HG02588 (cell line): ENCODE results near the gene SGCD.

Source experiments
- ATAC-seq: cut with Tn5 transposase; IDR thresholded peaks from one replicate; pipeline ENCODE4 v1.9.1; 2021; ENCODE audit warnings: mild to moderate bottlenecking, moderate library complexity; ENCODE audit not compliant: unreplicated experiment

Gene SGCD

GRCh38 chr5:156326718-156327259 is at the start of gene SGCD:
SGCD (plus strand) TSS chr5:156327164.
- no peak for ATAC-seq

GRCh38 chr5:156277290-156277689 is 49.7 kb upstream of the SGCD start:
- no peak for ATAC-seq

DNA sequence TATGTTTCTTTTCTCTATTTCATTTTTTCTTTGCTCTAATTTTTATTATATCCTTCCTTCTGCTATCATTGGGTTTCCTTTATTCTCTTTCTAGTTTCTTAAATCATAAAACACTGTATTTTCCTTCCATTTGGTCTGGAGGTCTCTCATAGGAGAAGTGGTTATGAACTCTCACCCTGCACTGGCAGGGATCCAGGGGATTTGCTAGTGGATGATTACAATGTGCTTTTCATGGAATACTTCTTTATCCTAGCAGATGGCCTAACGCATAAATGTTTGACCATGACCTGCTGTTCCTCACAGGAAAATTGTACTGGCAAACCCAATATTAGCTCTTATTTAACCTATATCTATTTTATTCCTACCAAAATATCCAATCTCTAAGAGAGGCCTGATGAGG is 31.5 kb upstream of the SGCD start:
- no peak for ATAC-seq

DNA sequence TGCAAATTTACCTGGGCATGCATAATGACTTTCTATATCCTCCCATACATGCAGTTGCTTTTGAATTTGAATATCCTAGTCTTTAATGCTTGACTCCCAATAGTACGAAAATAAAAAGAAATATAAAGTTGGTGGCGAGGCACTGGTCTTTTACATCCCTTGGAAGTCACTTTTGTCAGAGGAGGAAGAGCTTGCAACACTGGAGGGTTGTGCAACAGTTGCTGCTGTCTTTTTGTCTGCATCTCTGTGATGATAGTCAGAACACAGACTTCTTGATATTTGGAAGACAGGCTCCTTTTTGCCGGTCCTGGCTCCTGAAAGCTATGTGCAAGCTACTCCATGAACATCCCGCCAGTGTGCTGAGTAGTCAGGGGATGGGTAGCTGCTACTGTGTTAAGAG is 16.8 kb upstream of the SGCD start:
- ATAC-seq: no peak

DNA sequence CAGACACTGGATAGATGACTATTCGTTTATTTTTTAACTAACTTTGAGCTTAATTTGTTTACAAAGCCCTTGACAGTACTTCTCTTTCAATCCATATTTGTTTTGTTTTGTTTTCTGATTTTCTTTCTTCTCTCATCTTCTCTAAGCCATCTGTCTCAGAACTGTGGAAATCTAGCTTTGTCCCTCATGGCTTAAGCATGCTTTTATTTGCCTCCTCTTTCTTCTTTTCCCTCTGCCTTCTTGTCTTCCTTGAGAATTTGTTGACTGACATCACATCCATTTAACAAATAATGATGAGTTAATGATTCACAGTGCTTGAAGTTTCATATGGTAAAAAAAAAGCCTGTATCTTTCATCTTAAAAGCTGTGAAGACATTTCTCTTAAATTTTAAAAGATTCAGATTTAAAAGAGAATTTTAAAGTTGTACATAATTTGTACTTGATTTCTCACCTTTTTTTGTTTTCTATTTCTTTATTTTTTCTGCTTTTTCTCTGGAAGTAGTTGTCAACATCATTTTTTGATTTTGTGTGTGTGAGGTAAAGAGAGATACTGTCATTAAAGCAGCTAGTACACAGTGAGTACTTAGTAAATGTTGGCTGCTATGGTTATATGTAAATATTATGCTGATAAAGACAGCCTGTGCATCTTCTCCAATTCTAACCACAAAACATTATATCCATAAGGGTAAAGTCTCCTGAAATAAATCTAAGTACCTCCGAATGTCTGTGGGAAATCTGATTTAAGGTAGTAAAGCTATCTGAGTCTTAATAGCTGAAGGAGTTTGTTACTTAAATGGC is 13.9 kb upstream of the SGCD start:
- ATAC-seq: no peak

- no peak for ATAC-seq
These were observed 12.5 kb upstream of the SGCD start for GRCh38 chr5:156314416-156314815.

DNA sequence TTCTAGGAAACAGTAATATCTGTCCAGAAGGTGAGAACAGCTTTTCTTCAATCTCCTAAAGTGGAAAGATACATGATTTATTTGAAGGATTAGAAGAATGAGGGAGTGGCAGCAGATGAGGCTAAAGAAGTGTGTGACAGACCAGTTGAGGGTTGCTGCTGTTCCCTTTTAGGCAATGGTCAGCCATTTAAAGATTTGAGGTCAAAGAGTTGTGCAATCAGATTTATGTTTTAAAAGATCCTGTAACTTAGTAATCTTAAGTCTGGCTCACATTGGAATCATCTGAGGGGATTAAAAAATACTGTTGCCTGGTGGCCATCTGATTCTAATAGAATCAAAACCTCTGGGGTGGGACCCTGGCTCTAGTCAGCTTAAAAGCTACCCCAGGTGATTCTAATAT is 4.3 kb upstream of the SGCD start:
- ATAC-seq: no peak

DNA sequence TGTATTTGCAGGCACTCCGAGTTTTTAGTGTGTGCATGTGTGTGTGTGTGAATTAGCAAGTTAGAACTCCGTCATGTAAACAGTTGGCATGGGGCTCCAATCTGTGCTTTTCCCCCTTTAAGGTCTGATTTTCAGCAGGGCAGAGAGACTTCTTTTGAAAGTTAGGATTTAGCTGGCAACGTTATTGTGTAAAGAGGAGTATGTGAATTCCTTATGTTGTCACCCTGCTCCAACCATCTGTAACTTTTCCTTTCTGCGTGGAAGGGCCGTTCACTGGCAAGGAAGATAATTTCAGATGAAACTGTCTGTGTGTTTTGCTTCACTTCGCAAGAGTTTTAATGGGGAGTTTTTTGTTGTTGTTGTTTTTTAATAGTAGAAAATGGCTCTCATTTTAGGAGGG is 332 bp downstream of the SGCD start:
- ATAC-seq: no peak

- no peak for ATAC-seq
These were observed 1.2 kb downstream of the SGCD start for GRCh38 chr5:156328161-156328560.

- no peak for ATAC-seq
These were observed 1.8 kb downstream of the SGCD start for GRCh38 chr5:156328766-156329165.

- no peak for ATAC-seq
These were observed 2.2 kb downstream of the SGCD start for GRCh38 chr5:156329171-156329611.

- no peak for ATAC-seq
These were observed 3.3 kb downstream of the SGCD start for GRCh38 chr5:156330141-156330870.

GRCh38 chr5:156331181-156331580 is 4.2 kb downstream of the SGCD start:
- no peak for ATAC-seq

- no peak for ATAC-seq
These were observed 4.9 kb downstream of the SGCD start for GRCh38 chr5:156331845-156332244.

GRCh38 chr5:156332245-156332644 is 5.3 kb downstream of the SGCD start:
- ATAC-seq: no peak

- no peak for ATAC-seq
These were observed 12.3 kb downstream of the SGCD start for GRCh38 chr5:156339139-156339841.

DNA sequence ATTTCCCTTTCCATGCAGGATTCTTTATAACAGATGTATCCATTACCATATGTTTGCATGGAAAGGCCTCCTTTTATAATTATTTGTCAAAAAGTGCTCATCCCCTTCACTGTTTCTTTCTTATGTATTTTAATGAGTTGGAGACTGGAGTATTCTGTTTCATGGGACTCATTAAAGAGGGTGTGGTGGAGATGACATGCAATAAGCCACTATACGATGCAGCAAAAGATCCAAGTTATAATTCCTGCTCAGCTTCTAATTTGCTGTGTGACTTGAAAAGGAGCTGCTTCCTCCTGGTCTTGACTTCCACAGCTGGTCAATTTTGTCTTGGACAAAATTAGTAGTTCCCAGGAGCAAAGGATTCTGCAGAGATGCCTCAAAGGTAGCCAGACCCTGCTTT is 13.9 kb downstream of the SGCD start:
- ATAC-seq: no peak

DNA sequence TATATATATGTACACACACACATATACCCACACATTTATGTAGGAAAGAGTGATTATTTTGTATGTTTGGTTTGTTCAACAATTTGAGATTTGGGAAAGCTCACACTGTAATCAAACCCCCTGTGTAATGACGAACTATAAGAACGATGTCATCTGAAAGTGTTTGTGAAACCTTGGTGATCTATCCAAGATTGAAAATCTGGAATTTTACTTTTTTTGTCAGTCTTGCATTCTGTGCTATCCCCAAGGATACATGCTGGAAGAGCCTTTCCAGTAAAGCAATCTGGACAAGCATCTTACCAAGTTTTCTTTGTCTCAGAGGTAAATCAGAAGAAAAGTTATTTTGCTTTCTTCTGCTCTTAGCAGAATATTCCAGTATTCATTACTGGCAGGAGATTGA is 23.3 kb downstream of the SGCD start:
- no peak for ATAC-seq

- ATAC-seq: no peak
These were observed 24.5 kb downstream of the SGCD start for GRCh38 chr5:156351423-156351822.

DNA sequence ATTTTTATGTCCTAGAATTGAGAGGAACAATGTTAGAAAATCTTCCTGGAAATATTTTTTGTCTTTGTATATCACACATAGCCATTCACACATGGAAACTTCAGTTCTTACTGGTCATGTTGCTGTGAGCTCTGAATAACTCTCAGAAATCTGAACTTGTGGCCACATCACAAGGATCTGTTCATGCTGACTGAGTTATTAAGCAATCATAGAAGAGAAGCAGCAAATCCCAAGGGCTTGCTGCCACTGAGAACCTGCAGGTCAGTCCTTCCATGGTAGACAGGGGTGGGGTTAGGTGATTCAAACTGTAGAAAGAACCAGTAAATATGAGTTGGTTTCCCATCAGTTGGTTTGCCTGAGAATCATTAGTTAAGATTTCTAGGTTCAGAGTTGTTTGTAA is 27.6 kb downstream of the SGCD start:
- no peak for ATAC-seq

GRCh38 chr5:156356238-156356637 is 29.3 kb downstream of the SGCD start:
- ATAC-seq: peak; percentile 52
